CD4-positive, CD25-positive, alpha-beta regulatory T cell (primary cell): Measurements from ENCODE around the gene C1orf21. TPM values are rescaled to one million over a fixed set of nuclear protein-coding genes. Genes with fewer than 3 reads are reported as not detected.

Experiments used
- ATAC-seq, 2 donors: fragments of 150-1000 bp; cut with Tn5 transposase; one replicate each; pipeline ENCODE4 v1.10.0; 2021; ENCODE audit warnings: low read depth in 2 of 2, moderate number of reproducible peaks in 2 of 2, moderate library complexity in 1 of 2
- DNase-seq, 3 donors: peaks; one replicate each; pipeline versions ENCODE4 v3.0.0 to v3.0.0-alpha.2; 2012 to 2022; ENCODE audit warnings: mixed read lengths in 1 of 3
- H3K27ac ChIP-seq: one replicate; pipeline ENCODE4 v1.7.0; 2013; ENCODE audit warnings: mild to moderate bottlenecking, low read length; ENCODE audit not compliant: insufficient read depth, poor library complexity, severe bottlenecking
- H3K27me3 ChIP-seq: one replicate; pipeline ENCODE4 v1.7.0; 2013; ENCODE audit warnings: low read length; ENCODE audit not compliant: control insufficient read depth, insufficient read depth
- H3K36me3 ChIP-seq: one replicate; pipeline ENCODE4 v1.7.0; 2013; ENCODE audit warnings: mild to moderate bottlenecking, low read length, moderate library complexity; ENCODE audit not compliant: control insufficient read depth, insufficient read depth
- H3K4me1 ChIP-seq: 2 replicates; pipeline ENCODE4 v1.7.0; 2013; ENCODE audit warnings: mild to moderate bottlenecking, low read length; ENCODE audit not compliant: insufficient read depth, control insufficient read depth, poor library complexity, severe bottlenecking
- H3K4me3 ChIP-seq: one replicate; pipeline ENCODE4 v1.7.0; 2013; ENCODE audit warnings: low read depth, mild to moderate bottlenecking, low read length, moderate library complexity
- H3K9me3 ChIP-seq, 2 experiments: 1 replicate in 1 of 2; 2 replicates in 1 of 2; pipeline ENCODE4 v1.7.0; 2013; ENCODE audit warnings: low read length in 2 of 2, mild to moderate bottlenecking in 1 of 2, moderate library complexity in 1 of 2; ENCODE audit not compliant: control insufficient read depth in 2 of 2
- H3K27ac Mint-ChIP-seq, 3 donors: one replicate each; pipeline ENCODE4 v1.8.0; 2020 to 2022; ENCODE audit warnings: mild to moderate bottlenecking in 3 of 3, mixed read lengths in 3 of 3, moderate library complexity in 2 of 3
- H3K27me3 Mint-ChIP-seq: one replicate; pipeline ENCODE4 v1.8.0; 2022; ENCODE audit warnings: mild to moderate bottlenecking, mixed read lengths
- H3K36me3 Mint-ChIP-seq: one replicate; pipeline ENCODE4 v1.8.0; 2020; ENCODE audit warnings: mixed read lengths
- H3K4me1 Mint-ChIP-seq, 4 donors: one replicate each; pipeline ENCODE4 v1.8.0; 2020 to 2022; ENCODE audit warnings: mixed read lengths in 4 of 4, mild to moderate bottlenecking in 1 of 4
- H3K4me3 Mint-ChIP-seq, 4 donors: one replicate each; pipeline ENCODE4 v1.8.0; 2020 to 2022; ENCODE audit warnings: mild to moderate bottlenecking in 4 of 4, mixed read lengths in 4 of 4, moderate library complexity in 3 of 4
- H3K9me3 Mint-ChIP-seq, 7 donors: one replicate each; pipeline ENCODE4 v1.8.0; 2020 to 2022; ENCODE audit warnings: mixed read lengths in 7 of 7, mild to moderate bottlenecking in 3 of 7, moderate library complexity in 2 of 7
- polyA plus RNA-seq, 4 donors: library from polyadenylated mRNA; unstranded; fragments of 300-500 nt; fragmentation: Illumina TruSeq; gene quantifications; one replicate each; pipeline ENCODE4 v1.2.3, GENCODE V29; 2021
- total RNA-seq: library from RNA; stranded (reverse); gene quantifications from one replicate; pipeline ENCODE4 v1.2.3, GENCODE V29; 2022

Gene C1orf21
- total and polyA plus RNA-seq, 5 donors from 2014 or later, result 0.05 to 0.59 TPM; not detected in 3

DNA sequence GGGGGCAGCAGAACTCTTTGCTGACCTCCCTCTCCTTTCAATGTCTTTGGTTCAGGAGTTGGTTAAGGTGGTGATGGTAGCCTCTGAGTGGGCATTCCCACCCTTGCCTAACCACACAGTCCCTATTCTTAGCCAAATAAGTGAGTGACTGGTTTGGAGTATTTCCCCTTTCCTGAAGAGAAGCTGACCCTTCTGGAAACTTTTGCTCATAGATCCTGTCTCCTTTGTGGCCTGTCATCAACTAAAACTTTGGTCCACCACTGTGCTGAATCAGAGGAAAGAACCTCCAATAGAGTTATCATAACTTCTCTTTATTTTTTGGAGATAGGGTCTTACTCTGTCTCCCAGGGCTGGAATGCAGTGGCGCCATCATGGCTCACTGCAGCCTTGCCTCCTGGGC is 31.1 kb downstream of the C1orf21 start:
- no peak overlapping the region for H3K4me3 ChIP-seq
- Mint-ChIP-seq H3K9me3 (peaks cover 0 to 2% (median 0%) of the 10 kb centered on the region in 7 donors), H3K27me3 (peaks cover 25% of the 10 kb centered on the region), H3K4me3 (no peak overlapping the region), H3K4me1 (no peaks in the 10 kb centered on the region), H3K27ac (no peak overlapping the region), H3K36me3 (no peaks in the 10 kb centered on the region)
- H3K27ac ChIP-seq, result no peak overlapping the region
- no peaks in the 10 kb centered on the region for H3K36me3 ChIP-seq
- no peak for DNase-seq
- ATAC-seq, result no peak
- peaks cover 5% of the 10 kb centered on the region for H3K27me3 ChIP-seq
- H3K4me1 ChIP-seq, result no peaks in the 10 kb centered on the region
- H3K9me3 ChIP-seq, result no peaks in the 10 kb centered on the region

GRCh38 chr1:184418652-184419349 is 32.0 kb downstream of the C1orf21 start:
- Mint-ChIP-seq H3K36me3 (no peaks in the 10 kb centered on the region), H3K27ac (no peak overlapping the region), H3K4me3 (no peak overlapping the region), H3K4me1 (no peaks in the 10 kb centered on the region), H3K9me3 (peaks cover 0 to 6% (median 0%) of the 10 kb centered on the region in 7 donors), H3K27me3 (peaks cover 17% of the 10 kb centered on the region)
- Histone ChIP-seq H3K4me1 (no peaks in the 10 kb centered on the region), H3K4me3 (no peak overlapping the region), H3K27me3 (peaks cover 3% of the 10 kb centered on the region), H3K36me3 (no peaks in the 10 kb centered on the region), H3K9me3 (no peaks in the 10 kb centered on the region), H3K27ac (no peak overlapping the region)
- ATAC-seq, result no peak
- DNase-seq, result no peak

GRCh38 chr1:184419350-184420161 is 32.7 kb downstream of the C1orf21 start:
- Histone ChIP-seq H3K36me3 (no peaks in the 10 kb centered on the region), H3K27me3 (peaks cover 3% of the 10 kb centered on the region), H3K4me3 (no peak overlapping the region), H3K27ac (no peak overlapping the region), H3K9me3 (no peaks in the 10 kb centered on the region), H3K4me1 (no peaks in the 10 kb centered on the region)
- no peaks in the 10 kb centered on the region for H3K4me1 Mint-ChIP-seq
- ATAC-seq (no peak), DNase-seq (no peak)
- peaks cover 0 to 6% (median 0%) of the 10 kb centered on the region in 7 donors for H3K9me3 Mint-ChIP-seq
- H3K36me3 Mint-ChIP-seq, result no peaks in the 10 kb centered on the region
- peaks cover 14% of the 10 kb centered on the region for H3K27me3 Mint-ChIP-seq
- H3K27ac Mint-ChIP-seq, result no peak overlapping the region
- no peak overlapping the region for H3K4me3 Mint-ChIP-seq

GRCh38 chr1:184422490-184423233 is 35.8 kb downstream of the C1orf21 start:
- DNase-seq, result no peak
- Histone ChIP-seq H3K27ac (no peak overlapping the region), H3K9me3 (no peaks in the 10 kb centered on the region), H3K4me3 (no peak overlapping the region), H3K27me3 (peaks cover 2% of the 10 kb centered on the region), H3K4me1 (no peaks in the 10 kb centered on the region), H3K36me3 (no peaks in the 10 kb centered on the region)
- no peak overlapping the region for H3K4me3 Mint-ChIP-seq
- ATAC-seq, result no peak
- peaks cover 17% of the 10 kb centered on the region for H3K27me3 Mint-ChIP-seq
- no peaks in the 10 kb centered on the region for H3K36me3 Mint-ChIP-seq
- no peak overlapping the region for H3K27ac Mint-ChIP-seq
- H3K9me3 Mint-ChIP-seq, result peaks cover 0 to 7% (median 0%) of the 10 kb centered on the region in 7 donors
- H3K4me1 Mint-ChIP-seq, result no peaks in the 10 kb centered on the region

DNA sequence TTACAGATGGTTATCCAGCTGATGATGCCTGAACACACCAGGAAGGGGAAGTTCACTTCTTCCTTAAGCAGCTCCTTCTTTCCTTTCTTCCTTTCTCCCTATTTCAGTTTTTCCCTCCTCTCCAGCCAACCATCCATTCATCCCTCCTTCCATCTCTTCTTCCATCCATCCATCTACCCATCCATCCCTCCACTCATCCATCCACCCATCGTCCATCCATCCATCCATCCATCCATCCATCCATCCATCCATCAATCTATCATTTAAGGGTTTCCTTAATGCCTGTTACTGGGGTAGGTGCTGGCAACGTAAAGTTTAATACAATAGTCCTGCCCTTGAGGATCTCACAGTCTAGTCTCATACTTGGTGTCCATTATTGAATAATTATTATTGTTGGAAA is 36.8 kb downstream of the C1orf21 start:
- no peaks in the 10 kb centered on the region for H3K4me1 Mint-ChIP-seq
- no peaks in the 10 kb centered on the region for H3K36me3 ChIP-seq
- H3K4me1 ChIP-seq, result no peaks in the 10 kb centered on the region
- H3K27me3 ChIP-seq, result peaks cover 2% of the 10 kb centered on the region
- DNase-seq (no peak), ATAC-seq (no peak)
- H3K27me3 Mint-ChIP-seq, result peaks cover 7% of the 10 kb centered on the region
- no peaks in the 10 kb centered on the region for H3K36me3 Mint-ChIP-seq
- H3K4me3 ChIP-seq, result no peak overlapping the region
- H3K9me3 Mint-ChIP-seq, result peaks cover 0 to 7% (median 0%) of the 10 kb centered on the region in 7 donors
- H3K27ac ChIP-seq, result no peak overlapping the region
- no peak overlapping the region for H3K4me3 Mint-ChIP-seq
- H3K27ac Mint-ChIP-seq, result no peak overlapping the region
- no peaks in the 10 kb centered on the region for H3K9me3 ChIP-seq

DNA sequence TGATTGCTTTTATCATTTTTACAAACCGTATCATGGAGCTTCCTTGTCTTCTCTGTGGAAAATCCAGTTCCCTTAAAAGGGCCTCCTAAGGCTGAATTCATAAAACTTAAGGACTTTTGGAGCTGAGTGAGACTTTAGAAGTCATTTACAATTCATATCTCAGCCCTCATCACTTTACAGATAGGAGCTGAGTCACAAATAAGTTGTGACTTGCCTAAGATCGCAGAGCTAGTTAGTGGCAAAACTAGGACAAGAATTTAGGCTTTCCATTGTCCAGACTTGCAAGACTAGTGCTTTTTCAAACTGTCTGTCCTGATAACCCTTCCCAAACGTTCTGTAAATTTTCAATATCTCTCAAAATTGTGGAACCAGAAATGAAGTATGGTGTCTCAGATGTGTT is 37.3 kb downstream of the C1orf21 start:
- no peak overlapping the region for H3K27ac ChIP-seq
- Mint-ChIP-seq H3K4me1 (no peaks in the 10 kb centered on the region), H3K27ac (no peak overlapping the region), H3K9me3 (peaks cover 0 to 7% (median 0%) of the 10 kb centered on the region in 7 donors), H3K27me3 (peaks cover 4% of the 10 kb centered on the region), H3K4me3 (no peak overlapping the region), H3K36me3 (no peaks in the 10 kb centered on the region)
- H3K9me3 ChIP-seq, result no peaks in the 10 kb centered on the region
- no peak overlapping the region for H3K4me3 ChIP-seq
- no peak for DNase-seq
- ATAC-seq, result no peak
- no peaks in the 10 kb centered on the region for H3K36me3 ChIP-seq
- H3K27me3 ChIP-seq, result peaks cover 2% of the 10 kb centered on the region
- H3K4me1 ChIP-seq, result no peaks in the 10 kb centered on the region

DNA sequence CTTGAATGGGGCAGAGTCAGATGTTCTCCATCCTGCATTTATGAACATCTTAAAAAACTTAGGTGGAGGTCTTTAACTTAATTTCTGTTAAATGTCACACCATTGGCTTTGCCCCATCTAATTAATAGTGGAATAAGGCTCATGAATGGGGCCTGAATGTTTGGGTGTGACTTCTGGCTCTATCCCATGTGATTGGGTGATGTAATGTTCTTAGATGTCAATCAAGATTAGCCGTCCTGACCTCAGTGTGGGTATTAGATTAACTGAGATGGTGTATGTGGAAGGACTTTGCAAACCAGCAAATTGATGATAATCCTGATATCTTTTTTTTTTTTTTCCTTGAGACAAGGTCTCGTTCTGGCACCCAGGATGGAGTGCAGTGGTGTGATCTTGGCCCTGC is 38.1 kb downstream of the C1orf21 start:
- H3K36me3 Mint-ChIP-seq, result no peaks in the 10 kb centered on the region
- H3K9me3 Mint-ChIP-seq, result peaks cover 0 to 7% (median 0%) of the 10 kb centered on the region in 7 donors
- Histone ChIP-seq H3K27ac (no peak overlapping the region), H3K4me3 (no peak overlapping the region), H3K36me3 (no peaks in the 10 kb centered on the region), H3K27me3 (peaks cover 2% of the 10 kb centered on the region), H3K9me3 (no peaks in the 10 kb centered on the region), H3K4me1 (no peaks in the 10 kb centered on the region)
- DNase-seq (no peak), ATAC-seq (no peak)
- H3K4me3 Mint-ChIP-seq, result no peak overlapping the region
- H3K4me1 Mint-ChIP-seq, result no peaks in the 10 kb centered on the region
- H3K27ac Mint-ChIP-seq, result no peak overlapping the region
- H3K27me3 Mint-ChIP-seq, result peaks cover 4% of the 10 kb centered on the region
